Kidney epithelial cell (primary cell): ENCODE results near the gene MTSS2. TPM values are rescaled to one million over a fixed set of nuclear protein-coding genes. Genes with fewer than 3 reads are reported as not detected.

Source experiments
- DNase-seq: peaks from one replicate; pipeline ENCODE4 v3.0.0-alpha.2; 2010; ENCODE audit warnings: low read depth
- H3K27me3 ChIP-seq: 2 replicates; pipeline ENCODE4 v1.6.0; 2011; ENCODE audit warnings: low read length; ENCODE audit not compliant: control insufficient read depth, insufficient read depth
- H3K36me3 ChIP-seq: 2 replicates; pipeline ENCODE4 v1.5.1; 2011; ENCODE audit warnings: low read length; ENCODE audit not compliant: control insufficient read depth, insufficient read depth
- H3K4me3 ChIP-seq: 2 replicates; pipeline ENCODE4 v1.5.1; 2011; ENCODE audit warnings: low read depth, mild to moderate bottlenecking, control low read depth, low read length
- CTCF ChIP-seq: IDR thresholded peaks from 2 replicates; pipeline ENCODE4 v1.5.1; 2011; ENCODE audit warnings: mild to moderate bottlenecking, moderate library complexity, low read length, control low read depth, inconsistent platforms; ENCODE audit not compliant: insufficient read depth, poor library complexity, severe bottlenecking
- total RNA-seq: library from RNA; depleted of rRNA; stranded (reverse); fragments of >200 nt; gene quantifications from 2 replicates; pipeline ENCODE4 v1.2.3, GENCODE V29; 2015

The MTSS2 gene
- total RNA-seq, 1 donor from 2014 or later: 19.8 TPM

- H3K36me3 ChIP-seq: no peaks in the 10 kb centered on the region
- no peak for DNase-seq
- H3K4me3 ChIP-seq: no peak overlapping the region
- H3K27me3 ChIP-seq: no peaks in the 10 kb centered on the region
- TF ChIP-seq CTCF: no peak
Observed at GRCh38 chr16:70709457-70709856, 23.6 kb upstream of the MTSS2 start.

- no peaks in the 10 kb centered on the region for H3K27me3 ChIP-seq
- DNase-seq: no peak
- no peaks in the 10 kb centered on the region for H3K36me3 ChIP-seq
- TF ChIP-seq CTCF: no peak
- H3K4me3 ChIP-seq: no peak overlapping the region
Observed at GRCh38 chr16:70708366-70709246, 22.8 kb upstream of the MTSS2 start.

- Histone ChIP-seq H3K36me3 (no peaks in the 10 kb centered on the region), H3K27me3 (no peaks in the 10 kb centered on the region), H3K4me3 (no peak overlapping the region)
- no peak for TF ChIP-seq CTCF
- DNase-seq: no peak
Observed at GRCh38 chr16:70706948-70707465, 21.2 kb upstream of the MTSS2 start.

GRCh38 chr16:70705056-70705455 lies 19.2 kb upstream of the MTSS2 start:
- H3K36me3 ChIP-seq: no peaks in the 10 kb centered on the region
- H3K4me3 ChIP-seq: no peak overlapping the region
- DNase-seq: no peak
- no peaks in the 10 kb centered on the region for H3K27me3 ChIP-seq
- no peak for TF ChIP-seq CTCF

GRCh38 chr16:70704586-70704985 lies 18.7 kb upstream of the MTSS2 start:
- no peaks in the 10 kb centered on the region for H3K27me3 ChIP-seq
- H3K36me3 ChIP-seq: no peaks in the 10 kb centered on the region
- no peak for DNase-seq
- H3K4me3 ChIP-seq: no peak overlapping the region
- no peak for TF ChIP-seq CTCF
